ENCODE measurements around the gene SEMA3B.

- no peak for TF ChIP-seq POLR2AphosphoS5 (IDR thresholded peaks at IDR 0.05; ENCODE audit: low read depth, low read length)
- no peak for TF ChIP-seq TAF1 (IDR thresholded peaks at IDR 0.05; ENCODE audit: borderline replicate concordance, low read depth, low read length)
Measured at GRCh38 chr3:50241163-50241562, 27.8 kb upstream of the SEMA3B start.

Measured in GM12892 (cell line).